Keratinocyte (primary cell): ENCODE measurements around the gene DCN. TPM values are rescaled to one million over a fixed set of nuclear protein-coding genes. Genes with fewer than 3 reads are reported as not detected.

Experiments used
- DNase-seq: peaks from one replicate; pipeline ENCODE4 v3.0.0-alpha.2; 2011; ENCODE audit warnings: low read depth, missing footprints, low spot score
- FAIRE-seq: peaks from 2 replicates; lab custom pipeline; 2011; peaks lifted over from hg19 to GRCh38; lab: Jason Lieb, UNC
- H2AFZ ChIP-seq: 2 replicates; pipeline ENCODE4 v1.6.0; 2012; ENCODE audit warnings: low read length, control low read depth, inconsistent platforms; ENCODE audit not compliant: control insufficient read depth
- H3K27ac ChIP-seq: 2 replicates; pipeline ENCODE4 v1.5.1; 2011; ENCODE audit warnings: low read length; ENCODE audit not compliant: control insufficient read depth, insufficient read depth
- H3K27me3 ChIP-seq: 3 replicates; pipeline ENCODE4 v1.6.0; 2011; ENCODE audit warnings: low read length; ENCODE audit not compliant: control insufficient read depth, insufficient read depth; ENCODE audit errors: extremely low read depth
- H3K36me3 ChIP-seq, 2 experiments: 2 replicates in 1 of 2; 3 replicates in 1 of 2; pipeline ENCODE4 v1.5.1; 2011; ENCODE audit warnings: low read length in 2 of 2, mild to moderate bottlenecking in 1 of 2; ENCODE audit not compliant: control insufficient read depth in 2 of 2, insufficient read depth in 2 of 2; ENCODE audit errors: extremely low read depth in 1 of 2
- H3K4me1 ChIP-seq: 3 replicates; pipeline ENCODE4 v1.5.1; 2011; ENCODE audit warnings: low read length; ENCODE audit not compliant: control insufficient read depth, insufficient read depth; ENCODE audit errors: extremely low read depth
- H3K4me2 ChIP-seq: 3 replicates; pipeline ENCODE4 v1.6.0; 2011; ENCODE audit warnings: low read depth, low read length; ENCODE audit not compliant: control insufficient read depth, insufficient read depth; ENCODE audit errors: extremely low read depth
- H3K4me3 ChIP-seq, 3 experiments: fragments of 200-600 bp in 1 of 3; sonication (generic) in 1 of 3; 2 replicates in 2 of 3; 3 replicates in 1 of 3; pipeline ENCODE4 v1.5.1; 2011 to 2016; ENCODE audit warnings: low read length in 3 of 3, mild to moderate bottlenecking in 3 of 3, control low read depth in 2 of 3, inconsistent platforms in 1 of 3, low read depth in 1 of 3, mixed read lengths in 1 of 3, mixed run types in 1 of 3, moderate library complexity in 1 of 3; ENCODE audit not compliant: control insufficient read depth in 2 of 3, insufficient read depth in 2 of 3; ENCODE audit errors: extremely low read depth in 1 of 3
- H3K79me2 ChIP-seq: 2 replicates; pipeline ENCODE4 v1.6.0; 2012; ENCODE audit warnings: low read length; ENCODE audit not compliant: control insufficient read depth, insufficient read depth
- H3K9ac ChIP-seq: 3 replicates; pipeline ENCODE4 v1.6.0; 2011; ENCODE audit warnings: low read length; ENCODE audit not compliant: control insufficient read depth, insufficient read depth; ENCODE audit errors: extremely low read depth
- H3K9me1 ChIP-seq: 3 replicates; pipeline ENCODE4 v1.6.0; 2011; ENCODE audit warnings: low read length; ENCODE audit not compliant: control insufficient read depth, insufficient read depth; ENCODE audit errors: extremely low read depth
- H3K9me3 ChIP-seq: 2 replicates; pipeline ENCODE4 v1.5.1; 2012; ENCODE audit warnings: low read depth, low read length; ENCODE audit not compliant: control insufficient read depth
- H4K20me1 ChIP-seq: 3 replicates; pipeline ENCODE4 v1.6.0; 2011; ENCODE audit warnings: low read length; ENCODE audit not compliant: control insufficient read depth, insufficient read depth; ENCODE audit errors: extremely low read depth
- EZH2 ChIP-seq: IDR thresholded peaks from one replicate; pipeline ENCODE4 v1.6.1; 2012; ENCODE audit warnings: inconsistent platforms, mild to moderate bottlenecking, low read length, moderate library complexity
- dilution Hi-C: fragments of 300-500 bp; cut with MboI; formaldehyde crosslinking; loops from one replicate; pipeline ENCODE4 v1.7.0; 2020; ENCODE audit warnings: low sequenced_read_pairs; ENCODE audit not compliant: extremely low pct_ligation_motif_present
- polyA plus RNA-seq, 5 experiments: library from polyadenylated mRNA; depleted of rRNA in 3 of 5; stranded (reverse) in 3 of 5; stranded (forward) in 1 of 5; unstranded in 1 of 5; fragments of >200 nt; gene quantifications; 1 replicate in 1 of 5; 2 replicates in 3 of 5; 3 replicates in 1 of 5; pipeline versions ENCODE4 v1.2.1 to v1.2.3, GENCODE V29; 2011 to 2012; ENCODE audit warnings: missing spikeins in 2 of 5, low read depth in 1 of 5, low replicate concordance in 1 of 5
- TF ChIP-seq, protein P1 (sequence below), 3 experiments: IDR thresholded peaks in 1 of 3; conservative IDR thresholded peaks in 1 of 3; optimal IDR thresholded peaks in 1 of 3; 2 replicates in 2 of 3; 3 replicates in 1 of 3; pipeline versions ENCODE3 to v1.5.1; 2011; ENCODE audit warnings: low read length in 3 of 3, mild to moderate bottlenecking in 3 of 3, moderate library complexity in 2 of 3, control low read depth in 1 of 3, inconsistent platforms in 1 of 3; ENCODE audit not compliant: insufficient read depth in 2 of 3; ENCODE audit errors: extremely low read depth in 1 of 3

The DCN gene
- polyA plus RNA-seq, 1 donor (not counting 4 experiments of a cell fraction or from before 2014, with no cell fraction given): 2.5 TPM

- FAIRE-seq: no peak
- DNase-seq: peak; percentile 53
- no peak overlapping the region for H3K27ac ChIP-seq
Observed at GRCh38 chr12:91194500-91194899, 11.9 kb upstream of the DCN start.

GRCh38 chr12:91191513-91192111 lies 9.0 kb upstream of the DCN start:
- Histone ChIP-seq H3K4me2 (no peak overlapping the region), H2AFZ (no peak overlapping the region), H3K27me3 (no peaks in the 10 kb centered on the region), H3K9me3 (no peaks in the 10 kb centered on the region), H3K27ac (no peak overlapping the region), H3K4me3 (no peak overlapping the region), H4K20me1 (no peaks in the 10 kb centered on the region), H3K79me2 (no peaks in the 10 kb centered on the region), H3K9ac (no peak overlapping the region), H3K9me1 (no peaks in the 10 kb centered on the region), H3K4me1 (peaks cover 13% of the 10 kb centered on the region), H3K36me3 (no peaks in the 10 kb centered on the region)
- TF ChIP-seq, protein P1, sequence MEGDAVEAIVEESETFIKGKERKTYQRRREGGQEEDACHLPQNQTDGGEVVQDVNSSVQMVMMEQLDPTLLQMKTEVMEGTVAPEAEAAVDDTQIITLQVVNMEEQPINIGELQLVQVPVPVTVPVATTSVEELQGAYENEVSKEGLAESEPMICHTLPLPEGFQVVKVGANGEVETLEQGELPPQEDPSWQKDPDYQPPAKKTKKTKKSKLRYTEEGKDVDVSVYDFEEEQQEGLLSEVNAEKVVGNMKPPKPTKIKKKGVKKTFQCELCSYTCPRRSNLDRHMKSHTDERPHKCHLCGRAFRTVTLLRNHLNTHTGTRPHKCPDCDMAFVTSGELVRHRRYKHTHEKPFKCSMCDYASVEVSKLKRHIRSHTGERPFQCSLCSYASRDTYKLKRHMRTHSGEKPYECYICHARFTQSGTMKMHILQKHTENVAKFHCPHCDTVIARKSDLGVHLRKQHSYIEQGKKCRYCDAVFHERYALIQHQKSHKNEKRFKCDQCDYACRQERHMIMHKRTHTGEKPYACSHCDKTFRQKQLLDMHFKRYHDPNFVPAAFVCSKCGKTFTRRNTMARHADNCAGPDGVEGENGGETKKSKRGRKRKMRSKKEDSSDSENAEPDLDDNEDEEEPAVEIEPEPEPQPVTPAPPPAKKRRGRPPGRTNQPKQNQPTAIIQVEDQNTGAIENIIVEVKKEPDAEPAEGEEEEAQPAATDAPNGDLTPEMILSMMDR (optimal IDR thresholded peaks at IDR 0.05 in 1 of 3, IDR thresholded peaks at IDR 0.05 in 1 of 3, conservative IDR thresholded peaks at IDR 0.05 in 1 of 3; ENCODE audit: extremely low read depth in 1 of 3, insufficient read depth in 2 of 3, low read length in 3 of 3): no peak
- no peak for TF ChIP-seq EZH2
- FAIRE-seq: no peak
- dilution Hi-C loops: no loop called here
- no peak for DNase-seq

More at GRCh38 chr12:91194500-91194899, 11.9 kb upstream of the DCN start:
- Histone ChIP-seq H3K36me3 (no peaks in the 10 kb centered on the region), H3K9me1 (no peaks in the 10 kb centered on the region), H3K9me3 (no peaks in the 10 kb centered on the region), H3K4me2 (no peak overlapping the region), H4K20me1 (no peaks in the 10 kb centered on the region), H3K9ac (no peak overlapping the region), H3K27me3 (no peaks in the 10 kb centered on the region), H2AFZ (no peak overlapping the region), H3K4me3 (no peak overlapping the region), H3K79me2 (no peaks in the 10 kb centered on the region), H3K4me1 (peaks cover 7% of the 10 kb centered on the region)
- TF ChIP-seq EZH2: no peak
- TF ChIP-seq, protein P1 (optimal IDR thresholded peaks at IDR 0.05 in 1 of 3, IDR thresholded peaks at IDR 0.05 in 1 of 3, conservative IDR thresholded peaks at IDR 0.05 in 1 of 3; ENCODE audit: extremely low read depth in 1 of 3, insufficient read depth in 2 of 3, low read length in 3 of 3): no peak
- dilution Hi-C loops: no loop called here
